Medulla oblongata (tissue), 1 donor: Measurements from ENCODE around the gene PTPN2.
A peak's percentile ranks its signal among the peaks of the same experiment; 100 is the strongest.

Source experiments
- DNase-seq: peaks from one replicate; pipeline ENCODE4 v3.0.0-alpha.2; 2015; ENCODE audit errors: extremely low spot score

Gene PTPN2

DNA sequence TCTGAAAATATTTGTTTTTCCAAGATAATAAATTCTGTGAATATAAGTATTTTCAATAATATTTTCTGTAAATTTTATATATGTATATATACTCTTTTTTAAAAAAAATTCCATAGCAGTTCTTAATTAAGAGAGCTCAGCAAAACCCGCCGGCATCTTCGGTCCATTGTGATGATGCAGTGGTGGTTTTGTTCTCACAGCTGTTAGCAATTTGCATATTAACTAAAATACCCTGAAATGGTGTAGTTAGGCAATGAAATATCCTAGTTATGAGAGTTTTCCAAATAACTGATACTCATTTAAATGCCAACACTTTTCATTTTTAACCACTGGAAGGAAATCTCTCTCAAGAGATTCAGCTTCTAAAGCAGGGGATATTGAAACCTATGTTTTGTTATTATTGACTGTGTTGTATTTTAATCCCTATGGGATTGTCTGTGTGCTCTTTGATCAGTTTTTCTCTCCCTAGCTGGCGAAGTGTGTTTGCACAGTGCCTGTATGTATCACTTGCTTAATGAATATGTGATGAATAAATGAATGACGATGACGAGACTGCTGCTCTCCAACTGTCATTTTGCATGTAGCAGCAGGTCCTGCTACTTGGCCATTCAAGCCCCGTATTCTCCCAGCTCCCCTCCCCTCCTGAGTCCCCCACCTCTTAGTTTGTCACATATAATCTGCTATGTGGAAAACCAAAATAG is 138.8 kb downstream of the PTPN2 start:
- DNase-seq: no peak

DNA sequence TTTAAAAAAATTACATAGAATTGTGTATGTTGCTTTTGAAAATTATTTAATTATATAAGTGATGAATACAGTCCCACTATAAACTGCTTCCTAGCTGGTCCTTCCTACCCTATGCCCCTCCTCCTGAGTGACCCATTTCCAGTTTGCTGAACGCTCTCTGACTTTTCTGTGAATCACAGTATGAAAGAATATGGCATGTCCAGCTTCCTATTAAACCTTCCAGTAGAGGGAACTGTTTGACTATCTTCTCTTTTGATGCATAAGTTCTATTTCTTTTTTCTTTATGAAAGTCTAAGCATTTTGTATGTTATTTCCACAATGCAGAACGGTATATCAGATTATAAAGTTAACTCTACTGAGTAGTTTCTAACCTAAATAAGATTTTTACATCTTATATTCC is 139.9 kb downstream of the PTPN2 start:
- DNase-seq: peak; percentile 66

DNA sequence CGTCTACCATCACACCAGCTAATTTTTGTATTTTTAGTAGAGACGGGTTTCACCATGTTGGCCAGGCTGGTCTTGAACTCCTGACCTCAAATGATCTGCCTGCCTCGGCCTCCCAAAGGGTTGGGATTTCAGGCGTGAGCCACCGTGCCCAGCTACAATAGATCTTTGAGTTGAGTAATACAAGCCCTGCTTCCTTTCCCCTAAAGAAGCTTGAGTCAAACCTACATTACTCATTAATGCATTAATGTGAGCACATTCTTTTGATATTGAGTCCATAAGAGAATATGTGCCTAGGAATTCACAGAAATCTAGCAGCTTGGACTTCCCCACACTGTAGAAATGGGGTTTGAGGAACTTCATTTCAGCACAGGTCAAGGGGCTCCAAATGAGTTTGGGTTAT is 141.6 kb downstream of the PTPN2 start:
- DNase-seq: no peak
